HUES64 (cell line): Measurements from ENCODE around the gene BRD1.

Experiments
- H3K27ac ChIP-seq: 2 replicates; pipeline ENCODE4 v1.7.0; 2013; ENCODE audit warnings: low read depth, low read length, inconsistent platforms
- H3K27me3 ChIP-seq: 2 replicates; pipeline ENCODE4 v1.6.1; 2013; ENCODE audit warnings: mild to moderate bottlenecking, low read length; ENCODE audit not compliant: insufficient read depth
- H3K36me3 ChIP-seq: 2 replicates; pipeline ENCODE4 v1.6.1; 2013; ENCODE audit warnings: mild to moderate bottlenecking, low read length; ENCODE audit not compliant: insufficient read depth
- H3K4me1 ChIP-seq: 2 replicates; pipeline ENCODE4 v1.6.1; 2013; ENCODE audit warnings: mild to moderate bottlenecking, low read length, moderate library complexity; ENCODE audit not compliant: insufficient read depth
- H3K4me3 ChIP-seq: 2 replicates; pipeline ENCODE4 v1.5.1; 2013; ENCODE audit warnings: mild to moderate bottlenecking, low read length, moderate library complexity
- H3K9ac ChIP-seq: 2 replicates; pipeline ENCODE4 v1.6.1; 2013; ENCODE audit warnings: mild to moderate bottlenecking, low read depth, low read length
- H3K9me3 ChIP-seq: 2 replicates; pipeline ENCODE4 v1.6.1; 2013; ENCODE audit warnings: low read depth, low read length; ENCODE audit not compliant: insufficient read depth
- WGBS: fragments of 150-250, 120-280 bp; methylation state at CpG from one replicate; pipeline ENCODE4 v1.1.7; 2013; ENCODE audit warnings: missing lambda C conversion rate; 5-methylcytosine and 5-hydroxymethylcytosine counted together

The BRD1 gene

GRCh38 chr22:49728570-49729271 lies 99.0 kb downstream of the BRD1 start:
- no peaks in the 10 kb centered on the region for H3K4me1 ChIP-seq
- no peak overlapping the region for H3K4me3 ChIP-seq
- H3K9ac ChIP-seq, result no peak overlapping the region
- H3K27ac ChIP-seq, result no peak overlapping the region
- 90% methylated on average over 31 of the region's 31 CpGs for WGBS
- H3K36me3 ChIP-seq, result no peaks in the 10 kb centered on the region
- no peaks in the 10 kb centered on the region for H3K9me3 ChIP-seq
- H3K27me3 ChIP-seq, result peaks cover 38% of the 10 kb centered on the region

GRCh38 chr22:49727881-49728569 lies 99.6 kb downstream of the BRD1 start:
- H3K27ac ChIP-seq, result no peak overlapping the region
- H3K36me3 ChIP-seq, result no peaks in the 10 kb centered on the region
- H3K4me3 ChIP-seq, result no peak overlapping the region
- H3K9ac ChIP-seq, result no peak overlapping the region
- 86% methylated on average over 15 of the region's 16 CpGs for WGBS
- H3K9me3 ChIP-seq, result no peaks in the 10 kb centered on the region
- H3K27me3 ChIP-seq, result peaks cover 42% of the 10 kb centered on the region
- no peaks in the 10 kb centered on the region for H3K4me1 ChIP-seq

- WGBS, result 92% methylated on average over 27 of the region's 27 CpGs
- Histone ChIP-seq H3K36me3 (no peaks in the 10 kb centered on the region), H3K9me3 (no peaks in the 10 kb centered on the region), H3K9ac (no peak overlapping the region), H3K4me3 (no peak overlapping the region), H3K27me3 (peaks cover 42% of the 10 kb centered on the region), H3K4me1 (no peaks in the 10 kb centered on the region), H3K27ac (no peak overlapping the region)
Measured at GRCh38 chr22:49727191-49727880, 100.3 kb downstream of the BRD1 start.

GRCh38 chr22:49726701-49727101 lies 101.0 kb downstream of the BRD1 start:
- no peaks in the 10 kb centered on the region for H3K4me1 ChIP-seq

GRCh38 chr22:49726022-49726681 lies 101.5 kb downstream of the BRD1 start:
- H3K4me1 ChIP-seq, result no peaks in the 10 kb centered on the region
- no peak overlapping the region for H3K9ac ChIP-seq
- H3K4me3 ChIP-seq, result no peak overlapping the region
- 92% methylated on average over 10 of the region's 10 CpGs for WGBS
- no peak overlapping the region for H3K27ac ChIP-seq
- no peaks in the 10 kb centered on the region for H3K9me3 ChIP-seq
- no peaks in the 10 kb centered on the region for H3K36me3 ChIP-seq
- peaks cover 42% of the 10 kb centered on the region for H3K27me3 ChIP-seq

More at GRCh38 chr22:49726701-49727101, 101.0 kb downstream of the BRD1 start:
- no peaks in the 10 kb centered on the region for H3K9me3 ChIP-seq
- no peak overlapping the region for H3K9ac ChIP-seq
- 88% methylated on average over 17 of the region's 17 CpGs for WGBS
- no peak overlapping the region for H3K4me3 ChIP-seq
- no peaks in the 10 kb centered on the region for H3K36me3 ChIP-seq
- H3K27ac ChIP-seq, result no peak overlapping the region
- H3K27me3 ChIP-seq, result peaks cover 42% of the 10 kb centered on the region

- H3K36me3 ChIP-seq, result no peaks in the 10 kb centered on the region
- H3K9me3 ChIP-seq, result no peaks in the 10 kb centered on the region
- no peaks in the 10 kb centered on the region for H3K4me1 ChIP-seq
- H3K9ac ChIP-seq, result no peak overlapping the region
- H3K27me3 ChIP-seq, result peaks cover 42% of the 10 kb centered on the region
- 91% methylated on average over 19 of the region's 19 CpGs for WGBS
- no peak overlapping the region for H3K27ac ChIP-seq
- H3K4me3 ChIP-seq, result no peak overlapping the region
Measured at GRCh38 chr22:49725516-49725915, 102.2 kb downstream of the BRD1 start.

- H3K9me3 ChIP-seq, result no peaks in the 10 kb centered on the region
- H3K36me3 ChIP-seq, result no peaks in the 10 kb centered on the region
- no peaks in the 10 kb centered on the region for H3K4me1 ChIP-seq
- H3K27me3 ChIP-seq, result peaks cover 42% of the 10 kb centered on the region
- no peak overlapping the region for H3K27ac ChIP-seq
- H3K4me3 ChIP-seq, result peak overlapping the region; percentile 35
- 22% methylated on average over 41 of the region's 41 CpGs for WGBS
- H3K9ac ChIP-seq, result no peak overlapping the region
Measured at GRCh38 chr22:49724893-49725489, 102.7 kb downstream of the BRD1 start.

- H3K4me3 ChIP-seq, result peak overlapping the region; percentile 35
- H3K27me3 ChIP-seq, result peaks cover 42% of the 10 kb centered on the region
- no peaks in the 10 kb centered on the region for H3K36me3 ChIP-seq
- H3K9ac ChIP-seq, result no peak overlapping the region
- no peak overlapping the region for H3K27ac ChIP-seq
- H3K9me3 ChIP-seq, result no peaks in the 10 kb centered on the region
- no peaks in the 10 kb centered on the region for H3K4me1 ChIP-seq
- 41% methylated on average over 54 of the region's 54 CpGs for WGBS
Measured at GRCh38 chr22:49724030-49724892, 103.4 kb downstream of the BRD1 start.

- Histone ChIP-seq H3K9ac (no peak overlapping the region), H3K4me1 (no peaks in the 10 kb centered on the region), H3K4me3 (no peak overlapping the region), H3K27ac (no peak overlapping the region), H3K9me3 (no peaks in the 10 kb centered on the region), H3K27me3 (peaks cover 42% of the 10 kb centered on the region), H3K36me3 (no peaks in the 10 kb centered on the region)
- WGBS, result 91% methylated on average over 11 of the region's 14 CpGs
Measured at GRCh38 chr22:49723478-49724029, 104.1 kb downstream of the BRD1 start.
